IMR-90 (cell line): ENCODE measurements around the gene COX6A2. TPM values are rescaled to one million over a fixed set of nuclear protein-coding genes. Genes with fewer than 3 reads are reported as not detected.

Source experiments
- ATAC-seq: fragments of 200-7000 bp; cut with Tn5 transposase; 2 replicates; pipeline ENCODE4 v1.9.1; 2020; ENCODE audit warnings: low read depth, mild to moderate bottlenecking, moderate library complexity
- BruUV-seq: library from RNA; stranded (reverse); fragments of 400-500 nt; replicated peaks from 2 replicates; lab custom pipeline; 2021; lab: Mats Ljungman, UMichigan
- CTCF ChIA-PET: fragments of 300-600 bp; formaldehyde crosslinking; extraction: SDS; loops from one replicate; lab custom pipeline; 2021; ENCODE audit warnings: antibody characterized with exemption; lab: Yijun Ruan, JAX
- POLR2A ChIA-PET: fragments of 300-600 bp; sonication (Branson Sonifier 250); formaldehyde crosslinking; loops from one replicate; lab custom pipeline; 2022; ENCODE audit warnings: antibody characterized with exemption; ENCODE audit not compliant: unreplicated experiment; lab: Charles Lee
- DNase-seq: peaks from one replicate; pipeline ENCODE4 v3.0.0; 2013
- H2AFZ ChIP-seq: replicated peaks from 2 replicates; pipeline ENCODE3; 2013; ENCODE audit warnings: low read length, mild to moderate bottlenecking; ENCODE audit not compliant: poor library complexity
- H2AK5ac ChIP-seq: 2 replicates; pipeline ENCODE4 v1.6.1; 2013; ENCODE audit warnings: low read depth, low read length, inconsistent platforms
- H2AK9ac ChIP-seq: replicated peaks from 2 replicates; pipeline ENCODE3; 2013; ENCODE audit warnings: mild to moderate bottlenecking, low read depth, low read length, moderate library complexity; ENCODE audit not compliant: poor library complexity
- H2BK120ac ChIP-seq: 2 replicates; pipeline ENCODE4 v1.6.1; 2013; ENCODE audit warnings: low read depth, low read length, inconsistent platforms
- H2BK15ac ChIP-seq: 3 replicates; pipeline ENCODE4 v1.6.1; 2013; ENCODE audit warnings: low read depth, low read length, inconsistent platforms
- H2BK20ac ChIP-seq: 2 replicates; pipeline ENCODE4 v1.6.1; 2013; ENCODE audit warnings: low read depth, mild to moderate bottlenecking, inconsistent platforms, low read length, moderate library complexity
- H2BK5ac ChIP-seq: 2 replicates; pipeline ENCODE4 v1.6.1; 2013; ENCODE audit warnings: mild to moderate bottlenecking, low read depth, low read length, inconsistent platforms; ENCODE audit not compliant: poor library complexity, severe bottlenecking
- H3K14ac ChIP-seq: replicated peaks from 2 replicates; pipeline ENCODE4 v1.6.1; 2013; ENCODE audit warnings: low read depth, low read length, inconsistent platforms
- H3K18ac ChIP-seq: 2 replicates; pipeline ENCODE4 v1.6.1; 2013; ENCODE audit warnings: low read depth, low read length, control low read depth
- H3K23ac ChIP-seq: 2 replicates; pipeline ENCODE4 v1.6.1; 2013; ENCODE audit warnings: low read depth, low read length, inconsistent platforms
- H3K27ac ChIP-seq: 2 replicates; pipeline ENCODE4 v1.5.1; 2013; ENCODE audit warnings: mild to moderate bottlenecking, control low read depth, low read length; ENCODE audit not compliant: insufficient read depth
- H3K27me3 ChIP-seq: 2 replicates; pipeline ENCODE4 v1.6.1; 2013; ENCODE audit warnings: low read length; ENCODE audit not compliant: control insufficient read depth, insufficient read depth
- H3K36me3 ChIP-seq: 2 replicates; pipeline ENCODE4 v1.6.1; 2013; ENCODE audit warnings: low read length, mixed read lengths; ENCODE audit not compliant: control insufficient read depth, insufficient read depth
- H3K4ac ChIP-seq: 2 replicates; pipeline ENCODE4 v1.6.1; 2013; ENCODE audit warnings: low read depth, low read length, inconsistent platforms
- H3K4me1 ChIP-seq: 2 replicates; pipeline ENCODE4 v1.6.1; 2013; ENCODE audit warnings: low read length, mixed read lengths; ENCODE audit not compliant: control insufficient read depth, insufficient read depth
- H3K4me2 ChIP-seq: 2 replicates; pipeline ENCODE4 v1.6.1; 2013; ENCODE audit warnings: low read depth, mild to moderate bottlenecking, control low read depth, low read length, moderate library complexity
- H3K4me3 ChIP-seq: 2 replicates; pipeline ENCODE4 v1.5.1; 2013; ENCODE audit warnings: low read depth, mild to moderate bottlenecking, control low read depth, low read length, moderate library complexity; ENCODE audit not compliant: insufficient read depth
- H3K56ac ChIP-seq: 2 replicates; pipeline ENCODE4 v1.6.1; 2013; ENCODE audit warnings: low read length, inconsistent platforms; ENCODE audit not compliant: insufficient read depth; ENCODE audit errors: extremely low read depth
- H3K79me1 ChIP-seq, 2 experiments: 2 replicates each; pipeline ENCODE4 v1.6.1; 2013; ENCODE audit warnings: low read length in 2 of 2, inconsistent platforms in 1 of 2, low read depth in 1 of 2
- H3K9ac ChIP-seq: 2 replicates; pipeline ENCODE4 v1.6.1; 2013; ENCODE audit warnings: low read depth, low read length, control low read depth
- H3K9me1 ChIP-seq: 2 replicates; pipeline ENCODE4 v1.6.1; 2013; ENCODE audit warnings: low read length, inconsistent platforms; ENCODE audit not compliant: insufficient read depth
- H3K9me3 ChIP-seq: 2 replicates; pipeline ENCODE4 v1.6.1; 2013; ENCODE audit warnings: low read length; ENCODE audit not compliant: control insufficient read depth, insufficient read depth
- H4K20me1 ChIP-seq: 2 replicates; pipeline ENCODE4 v1.6.1; 2013; ENCODE audit warnings: low read length, inconsistent platforms; ENCODE audit not compliant: insufficient read depth
- H4K5ac ChIP-seq: 2 replicates; pipeline ENCODE4 v1.6.1; 2013; ENCODE audit warnings: mild to moderate bottlenecking, low read depth, low read length, control low read depth
- H4K8ac ChIP-seq, 2 experiments: 2 replicates each; pipeline ENCODE4 v1.6.1; 2013; ENCODE audit warnings: low read depth in 2 of 2, low read length in 2 of 2, control low read depth in 1 of 2, inconsistent platforms in 1 of 2
- H4K91ac ChIP-seq: 2 replicates; pipeline ENCODE4 v1.6.1; 2013; ENCODE audit warnings: low read depth, low read length, inconsistent platforms; ENCODE audit not compliant: insufficient read depth
- BHLHE40 ChIP-seq: fragments of 150-350 bp; IDR thresholded peaks from 2 replicates; pipeline ENCODE4 v1.6.1; 2016; ENCODE audit warnings: mild to moderate bottlenecking, low read depth, low read length
- CEBPB ChIP-seq: IDR thresholded peaks from 2 replicates; pipeline ENCODE4 v1.6.1; 2012; ENCODE audit warnings: low read depth, low read length, improper control_type of control experiment
- CHD1 ChIP-seq: IDR thresholded peaks from 2 replicates; pipeline ENCODE4 v1.6.1; 2012; ENCODE audit warnings: low read depth, low read length, improper control_type of control experiment
- CTCF ChIP-seq: conservative IDR thresholded peaks from 2 replicates; pipeline ENCODE4 v1.5.1; 2012; ENCODE audit warnings: mild to moderate bottlenecking, low read depth, low read length, improper control_type of control experiment
- FOS ChIP-seq: fragments of 150-350 bp; IDR thresholded peaks from 2 replicates; pipeline ENCODE4 v1.6.1; 2016; ENCODE audit warnings: low read depth, low read length
- MAZ ChIP-seq: IDR thresholded peaks from 2 replicates; pipeline ENCODE4 v1.6.1; 2012; ENCODE audit warnings: low read depth, mild to moderate bottlenecking, low read length, improper control_type of control experiment, moderate library complexity, borderline replicate concordance
- MXI1 ChIP-seq: IDR thresholded peaks from 2 replicates; pipeline ENCODE4 v1.6.1; 2012; ENCODE audit warnings: low read depth, mild to moderate bottlenecking, low read length, moderate library complexity, borderline replicate concordance
- NFE2L2 ChIP-seq: fragments of 150-350 bp; IDR thresholded peaks from 2 replicates; pipeline ENCODE4 v1.6.1; 2016; ENCODE audit warnings: low read depth, mild to moderate bottlenecking, low read length
- RAD21 ChIP-seq: IDR thresholded peaks from 2 replicates; pipeline ENCODE4 v1.6.1; 2012; ENCODE audit warnings: low read length, improper control_type of control experiment
- RCOR1 ChIP-seq: IDR thresholded peaks from 2 replicates; pipeline ENCODE4 v1.6.1; 2012; ENCODE audit warnings: mild to moderate bottlenecking, low read length, improper control_type of control experiment; ENCODE audit not compliant: insufficient replicate concordance
- RFX5 ChIP-seq: IDR thresholded peaks from 2 replicates; pipeline ENCODE4 v1.8.0; 2012; ENCODE audit warnings: low read depth, mild to moderate bottlenecking, low read length, moderate library complexity
- SMC3 ChIP-seq: fragments of 150-350 bp; IDR thresholded peaks from 2 replicates; pipeline ENCODE4 v1.6.1; 2016; ENCODE audit warnings: low read depth, mild to moderate bottlenecking, antibody characterized with exemption, low read length, moderate library complexity
- WGBS, 2 experiments: methylation state at CpG; one replicate each; pipeline versions ENCODE4 v1.1.5 to v1.1.7; 2013; ENCODE audit warnings: missing lambda C conversion rate in 2 of 2; ENCODE audit not compliant: insufficient read length in 1 of 2; ENCODE audit errors: extremely low coverage in 2 of 2; 5-methylcytosine and 5-hydroxymethylcytosine counted together
- dilution Hi-C: fragments of 300-500 bp; cut with HindIII; formaldehyde crosslinking; loops from one replicate; pipeline ENCODE4 v1.14.3; 2018; ENCODE audit warnings: low sequenced_read_pairs; ENCODE audit not compliant: unreplicated experiment
- in situ Hi-C: fragments of 300-500 bp; cut with MboI; formaldehyde crosslinking; loops from 3 replicates; pipeline ENCODE4 v1.14.3; 2019; ENCODE audit warnings: low sequenced_read_pairs, inconsistent platforms, mixed read lengths
- intact Hi-C: fragments of 100-400 bp; cut with micrococcal nuclease; formaldehyde crosslinking; loops from 2 replicates; pipeline ENCODE4 v1.10.0; 2022
- polyA plus RNA-seq, 3 experiments: library from polyadenylated mRNA; depleted of rRNA; stranded (reverse); fragments of >200 nt; gene quantifications; 2 replicates each; pipeline ENCODE4 v1.2.3, GENCODE V29; 2012; ENCODE audit warnings: low replicate concordance in 1 of 3
- total RNA-seq: library from RNA; depleted of rRNA; stranded (reverse); fragments of >200 nt; gene quantifications from 2 replicates; pipeline ENCODE4 v1.2.3, GENCODE V29; 2012
- TF ChIP-seq, protein P1 (sequence below): fragments of 150-350 bp; IDR thresholded peaks from 2 replicates; pipeline ENCODE4 v1.6.1; 2017; ENCODE audit warnings: mild to moderate bottlenecking, antibody characterized with exemption, low read length, low read depth

COX6A2 gene
- total and polyA plus RNA-seq, 2 of the 4 experiments (the other 2 are of a cell fraction): not detected

- Histone ChIP-seq H3K56ac (peak overlapping the region; percentile 96), H3K4me3 (peak overlapping the region; percentile 70), H4K20me1 (peaks cover 38% of the 10 kb centered on the region), H3K23ac (peak overlapping the region; percentile 98), H3K18ac (peak overlapping the region; percentile 96), H3K9me1 (peaks cover 22% of the 10 kb centered on the region; the same call in 1 of the 2 replicates), H2BK120ac (peak overlapping the region; percentile 87), H3K14ac (peak overlapping the region; percentile 100), H3K4me2 (peak overlapping the region; percentile 93), H2AK5ac (peak overlapping the region; percentile 99), H2BK15ac (peak overlapping the region; percentile 51; the same call in 2 of the 3 replicates), H2BK20ac (peak overlapping the region; percentile 47), H3K4ac (peak overlapping the region; percentile 100), H2BK5ac (peak overlapping the region; percentile 87), H4K91ac (peak overlapping the region; percentile 98), H4K5ac (peak overlapping the region; percentile 99), H3K9me3 (no peaks in the 10 kb centered on the region), H3K36me3 (peaks cover 39% of the 10 kb centered on the region), H3K27me3 (no peaks in the 10 kb centered on the region), H4K8ac (peak overlapping the region; percentile 94 to 98), H2AFZ (peak overlapping the region; percentile 88), H3K79me1 (peaks cover 18 to 58% of the 10 kb centered on the region in 2 experiments; a peak in 3 of 4 replicates), H2AK9ac (peak overlapping the region; percentile 98), H3K27ac (peak overlapping the region; percentile 88), H3K9ac (peak overlapping the region; percentile 96), H3K4me1 (peaks cover 13% of the 10 kb centered on the region)
- ChIA-PET POLR2A (interaction anchor here (0.6 to 1.5 kb wide), 2 partner anchors 11 to 474 kb away, joined by 6 to 16 read pairs; partner anchors contain the start of gene ARMC5), CTCF (interaction anchor here (1.0 kb wide), 1 partner anchor 243 kb away, joined by 3 read pairs; no protein-coding TSS in a partner anchor)
- in situ Hi-C loops: loop anchor here (25.0 kb wide), 1 partner anchor 391 kb away; the partner anchor contains the start of gene ZNF267
- no TSS peak for BruUV-seq
- dilution Hi-C loops: no loop called here
- no peak for TF ChIP-seq NFE2L2
- no peak for TF ChIP-seq CTCF
- TF ChIP-seq FOS: no peak
- TF ChIP-seq CEBPB: no peak
- TF ChIP-seq SMC3: no peak
- TF ChIP-seq RCOR1: no peak
- TF ChIP-seq, protein P1, sequence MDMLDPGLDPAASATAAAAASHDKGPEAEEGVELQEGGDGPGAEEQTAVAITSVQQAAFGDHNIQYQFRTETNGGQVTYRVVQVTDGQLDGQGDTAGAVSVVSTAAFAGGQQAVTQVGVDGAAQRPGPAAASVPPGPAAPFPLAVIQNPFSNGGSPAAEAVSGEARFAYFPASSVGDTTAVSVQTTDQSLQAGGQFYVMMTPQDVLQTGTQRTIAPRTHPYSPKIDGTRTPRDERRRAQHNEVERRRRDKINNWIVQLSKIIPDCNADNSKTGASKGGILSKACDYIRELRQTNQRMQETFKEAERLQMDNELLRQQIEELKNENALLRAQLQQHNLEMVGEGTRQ: no peak
- TF ChIP-seq BHLHE40: no peak
- no peak for TF ChIP-seq RAD21
- TF ChIP-seq MAZ: no peak
- TF ChIP-seq MXI1: no peak
- TF ChIP-seq RFX5: no peak
- no peak for TF ChIP-seq CHD1
- 60% methylated on average over 5 of the region's 15 CpGs; no CpG with 5 or more reads in 1 of the 2 experiments for WGBS, 2 experiments
- intact Hi-C loops: no loop called here
- ATAC-seq (peak; percentile 1; the same call in 1 of the 2 replicates), DNase-seq (peak; percentile 17)
These were observed 43.2 kb upstream of the COX6A2 start for GRCh38 chr16:31471241-31471874.
